GM10847 (cell line): ENCODE results near the gene OTOR.

Experiments
- POLR2A ChIP-seq: IDR thresholded peaks from 2 replicates; pipeline ENCODE4 v1.6.1; 2011; ENCODE audit not compliant: insufficient read length; ENCODE audit errors: extremely low read depth

The OTOR gene

DNA sequence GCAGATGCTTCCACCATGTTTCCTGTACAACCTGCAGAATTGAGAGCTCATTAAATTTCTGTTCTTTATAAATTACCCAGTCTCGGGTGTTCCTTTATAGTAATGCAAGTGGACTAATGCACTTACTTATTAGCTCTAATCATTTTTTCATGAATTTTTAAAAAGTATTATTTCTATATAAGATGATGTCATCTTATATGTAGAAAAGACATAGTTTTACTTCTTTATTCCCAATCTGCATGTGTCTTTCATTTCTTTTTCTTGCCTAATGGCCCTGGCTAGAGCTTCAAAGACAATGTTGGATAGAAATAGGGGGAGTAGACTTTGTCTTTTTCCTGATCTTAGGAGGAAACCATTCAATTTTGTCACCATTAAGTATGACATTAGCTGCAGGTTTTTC, 27.8 kb downstream of the OTOR start:
- TF ChIP-seq POLR2A, result no peak

DNA sequence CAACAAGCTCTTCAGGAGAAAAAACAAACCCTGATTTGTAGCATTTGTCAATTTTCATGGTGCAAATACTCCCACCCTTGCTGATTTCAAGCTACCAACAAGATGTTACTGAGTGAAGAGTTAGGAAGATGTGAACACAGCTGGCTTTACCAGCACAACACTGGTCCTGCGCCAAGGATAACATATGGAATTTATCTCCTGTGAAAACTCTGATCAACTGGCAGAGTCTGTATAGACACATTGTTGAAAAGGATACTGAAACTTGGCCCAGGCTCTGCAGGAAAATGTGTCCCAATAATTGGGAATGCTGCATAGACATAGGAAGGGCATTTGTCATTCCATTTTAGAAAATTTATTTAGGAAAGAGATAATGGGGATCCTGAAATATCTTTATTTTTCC, 29.0 kb downstream of the OTOR start:
- no peak for TF ChIP-seq POLR2A

GRCh38 chr20:16778159-16778558, 30.0 kb downstream of the OTOR start:
- TF ChIP-seq POLR2A, result no peak

GRCh38 chr20:16781496-16781895, 33.3 kb downstream of the OTOR start:
- no peak for TF ChIP-seq POLR2A

GRCh38 chr20:16785226-16785625, 37.1 kb downstream of the OTOR start:
- no peak for TF ChIP-seq POLR2A
